ENCODE results near the gene IGSF23.
"Not testable (repeated sequence)": the region's sequence is repeated elsewhere in the genome, so short reads cannot be mapped to it uniquely, and the experiment has no call there.

Gene IGSF23

GRCh38 chr19:44587963-44588770 is 25.2 kb upstream of the IGSF23 start:
- in situ Hi-C loops (cut with MboI; ENCODE audit: low pct_unique_long_range_greater_than_20kb, low sequenced_read_pairs, unreplicated experiment): no loop called here
- TF ChIP-seq CTCF (IDR thresholded peaks at IDR 0.05; ENCODE audit: extremely low read depth, insufficient read depth, missing control alignments): no peak
- no peak for DNase-seq (ENCODE audit: low spot score)

GRCh38 chr19:44588771-44589112 is 24.6 kb upstream of the IGSF23 start:
- no peak for DNase-seq (ENCODE audit: low spot score)
- TF ChIP-seq CTCF (IDR thresholded peaks at IDR 0.05; ENCODE audit: extremely low read depth, insufficient read depth, missing control alignments): no peak
- in situ Hi-C loops (cut with MboI; ENCODE audit: low pct_unique_long_range_greater_than_20kb, low sequenced_read_pairs, unreplicated experiment): no loop called here

- DNase-seq (ENCODE audit: low spot score): no peak
- no peak for TF ChIP-seq CTCF (IDR thresholded peaks at IDR 0.05; ENCODE audit: extremely low read depth, insufficient read depth, missing control alignments)
- in situ Hi-C loops (cut with MboI; ENCODE audit: low pct_unique_long_range_greater_than_20kb, low sequenced_read_pairs, unreplicated experiment): no loop called here
These were observed 22.9 kb upstream of the IGSF23 start for GRCh38 chr19:44590245-44591059.

- in situ Hi-C loops (cut with MboI; ENCODE audit: low pct_unique_long_range_greater_than_20kb, low sequenced_read_pairs, unreplicated experiment); DNase-seq (ENCODE audit: low spot score): not testable (repeated sequence)
These were observed 21.9 kb upstream of the IGSF23 start for GRCh38 chr19:44591340-44591993.

GRCh38 chr19:44592451-44592890 is 20.9 kb upstream of the IGSF23 start:
- DNase-seq (ENCODE audit: low spot score): no peak
- TF ChIP-seq CTCF (IDR thresholded peaks at IDR 0.05; ENCODE audit: extremely low read depth, insufficient read depth, missing control alignments): no peak
- in situ Hi-C loops (cut with MboI; ENCODE audit: low pct_unique_long_range_greater_than_20kb, low sequenced_read_pairs, unreplicated experiment): no loop called here

- in situ Hi-C loops (cut with MboI; ENCODE audit: low pct_unique_long_range_greater_than_20kb, low sequenced_read_pairs, unreplicated experiment): no loop called here
- DNase-seq (ENCODE audit: low spot score): no peak
- TF ChIP-seq CTCF (IDR thresholded peaks at IDR 0.05; ENCODE audit: extremely low read depth, insufficient read depth, missing control alignments): no peak
These were observed 20.1 kb upstream of the IGSF23 start for GRCh38 chr19:44593294-44593693.

GRCh38 chr19:44593866-44594266 is 19.5 kb upstream of the IGSF23 start:
- in situ Hi-C loops (cut with MboI; ENCODE audit: low pct_unique_long_range_greater_than_20kb, low sequenced_read_pairs, unreplicated experiment); DNase-seq (ENCODE audit: low spot score): not testable (repeated sequence)

Measured in GM13977 (cell line).